Measurements from ENCODE around the gene CAPNS1.
A peak's percentile ranks its signal among the peaks of the same experiment; 100 is the strongest.

DNA sequence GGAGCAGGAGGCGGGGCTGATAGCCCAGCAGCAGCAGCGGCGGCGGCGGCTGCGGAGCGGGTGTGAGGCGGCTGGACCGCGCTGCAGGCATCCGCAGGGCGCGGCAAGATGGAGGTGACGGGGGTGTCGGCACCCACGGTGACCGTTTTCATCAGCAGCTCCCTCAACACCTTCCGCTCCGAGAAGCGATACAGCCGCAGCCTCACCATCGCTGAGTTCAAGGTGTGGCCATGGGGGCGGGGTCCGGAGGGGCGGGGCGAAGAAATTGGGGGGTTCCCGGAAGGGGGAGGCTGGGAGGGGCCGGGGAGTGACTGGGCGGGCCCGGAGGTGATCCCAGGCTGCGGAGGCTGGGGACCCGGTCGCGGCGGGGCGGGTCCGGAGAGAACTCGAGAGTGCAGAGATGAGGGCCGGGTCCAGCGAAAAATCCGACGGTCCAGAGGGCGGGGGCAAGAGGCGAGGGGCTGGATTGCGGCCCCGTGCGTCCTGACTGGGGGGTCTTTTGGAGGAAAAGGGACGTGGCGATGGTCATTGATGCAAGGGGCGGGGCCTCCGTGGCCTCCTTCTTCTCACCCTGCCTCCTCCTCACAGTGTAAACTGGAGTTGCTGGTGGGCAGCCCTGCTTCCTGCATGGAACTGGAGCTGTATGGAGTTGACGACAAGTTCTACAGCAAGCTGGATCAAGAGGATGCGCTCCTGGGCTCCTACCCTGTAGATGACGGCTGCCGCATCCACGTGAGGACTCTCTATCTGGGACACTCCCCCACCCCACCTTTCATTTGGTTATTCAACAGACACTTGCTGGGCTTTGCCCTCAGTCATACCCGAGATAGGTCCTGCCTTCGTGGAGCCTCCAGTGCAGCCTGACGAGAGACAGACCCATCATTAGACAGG, 24.2 kb upstream of the CAPNS1 start, which contains the start of gene TBCB:
- TF ChIP-seq, protein P1, sequence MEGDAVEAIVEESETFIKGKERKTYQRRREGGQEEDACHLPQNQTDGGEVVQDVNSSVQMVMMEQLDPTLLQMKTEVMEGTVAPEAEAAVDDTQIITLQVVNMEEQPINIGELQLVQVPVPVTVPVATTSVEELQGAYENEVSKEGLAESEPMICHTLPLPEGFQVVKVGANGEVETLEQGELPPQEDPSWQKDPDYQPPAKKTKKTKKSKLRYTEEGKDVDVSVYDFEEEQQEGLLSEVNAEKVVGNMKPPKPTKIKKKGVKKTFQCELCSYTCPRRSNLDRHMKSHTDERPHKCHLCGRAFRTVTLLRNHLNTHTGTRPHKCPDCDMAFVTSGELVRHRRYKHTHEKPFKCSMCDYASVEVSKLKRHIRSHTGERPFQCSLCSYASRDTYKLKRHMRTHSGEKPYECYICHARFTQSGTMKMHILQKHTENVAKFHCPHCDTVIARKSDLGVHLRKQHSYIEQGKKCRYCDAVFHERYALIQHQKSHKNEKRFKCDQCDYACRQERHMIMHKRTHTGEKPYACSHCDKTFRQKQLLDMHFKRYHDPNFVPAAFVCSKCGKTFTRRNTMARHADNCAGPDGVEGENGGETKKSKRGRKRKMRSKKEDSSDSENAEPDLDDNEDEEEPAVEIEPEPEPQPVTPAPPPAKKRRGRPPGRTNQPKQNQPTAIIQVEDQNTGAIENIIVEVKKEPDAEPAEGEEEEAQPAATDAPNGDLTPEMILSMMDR (IDR thresholded peaks at IDR 0.05) = no peak
- no peak for TF ChIP-seq EP300 (IDR thresholded peaks at IDR 0.05)
- peak in 1 of 2 donors; percentile 25 for TF ChIP-seq POLR2A (IDR thresholded peaks at IDR 0.05)

All from suprapubic skin (tissue), 3 donors.